Mesothelial cell of epicardium (in vitro differentiated cells): Measurements from ENCODE around the gene PPIF. TPM values are rescaled to one million over a fixed set of nuclear protein-coding genes. Genes with fewer than 3 reads are reported as not detected.
A peak's percentile ranks its signal among the peaks of the same experiment; 100 is the strongest.

Experiments used
- DNase-seq, 2 experiments: peaks; one replicate each; pipeline ENCODE4 v3.0.0; 2021; ENCODE audit warnings: low spot score in 2 of 2; ENCODE audit not compliant: unreplicated experiment in 2 of 2
- H3K27ac Mint-ChIP-seq: 2 replicates; pipeline ENCODE4 v1.8.0; 2021; ENCODE audit warnings: mixed read lengths
- H3K27me3 Mint-ChIP-seq: 2 replicates; pipeline ENCODE4 v1.8.0; 2021; ENCODE audit warnings: low read depth, mixed read lengths
- H3K36me3 Mint-ChIP-seq: 2 replicates; pipeline ENCODE4 v1.8.0; 2021; ENCODE audit warnings: mixed read lengths
- H3K4me1 Mint-ChIP-seq: 2 replicates; pipeline ENCODE4 v1.8.0; 2021; ENCODE audit warnings: mixed read lengths
- H3K4me3 Mint-ChIP-seq: 2 replicates; pipeline ENCODE4 v1.8.0; 2021; ENCODE audit warnings: mild to moderate bottlenecking, moderate library complexity, mixed read lengths
- H3K9me3 Mint-ChIP-seq: 2 replicates; pipeline ENCODE4 v1.8.0; 2021; ENCODE audit warnings: mixed read lengths
- CTCF ChIP-seq: fragments of 200-600 bp; sonication (generic); IDR thresholded peaks from one replicate; pipeline ENCODE4 v1.5.0; 2021; ENCODE audit warnings: antibody characterized with exemption; ENCODE audit not compliant: unreplicated experiment
- total RNA-seq: library from RNA; stranded (reverse); gene quantifications from 3 replicates; pipeline ENCODE4 v1.2.1, GENCODE V29; 2021

PPIF gene
- total RNA-seq, 1 donor from 2014 or later: 35.1 TPM

- H3K36me3 Mint-ChIP-seq: peaks cover 36% of the 10 kb centered on the region
- no peak overlapping the region for H3K27ac Mint-ChIP-seq
- peaks cover 13% of the 10 kb centered on the region for H3K4me1 Mint-ChIP-seq
- DNase-seq: peak in 1 of 2 experiments; percentile 36
- no peaks in the 10 kb centered on the region for H3K9me3 Mint-ChIP-seq
- no peak for TF ChIP-seq CTCF
- H3K4me3 Mint-ChIP-seq: no peak overlapping the region
- H3K27me3 Mint-ChIP-seq: no peaks in the 10 kb centered on the region
Measured at GRCh38 chr10:79350407-79351154, 3.3 kb downstream of the PPIF start.

- no peak for DNase-seq
- no peak overlapping the region for H3K4me3 Mint-ChIP-seq
Measured at GRCh38 chr10:79351332-79351731, 4.1 kb downstream of the PPIF start.

GRCh38 chr10:79352035-79352877 lies 5.0 kb downstream of the PPIF start:
- H3K9me3 Mint-ChIP-seq: no peaks in the 10 kb centered on the region
- peaks cover 10% of the 10 kb centered on the region for H3K4me1 Mint-ChIP-seq
- H3K27ac Mint-ChIP-seq: no peak overlapping the region
- no peaks in the 10 kb centered on the region for H3K27me3 Mint-ChIP-seq
- DNase-seq: peak in 1 of 2 experiments; percentile 35
- TF ChIP-seq CTCF: no peak
- H3K4me3 Mint-ChIP-seq: no peak overlapping the region
- H3K36me3 Mint-ChIP-seq: peaks cover 49% of the 10 kb centered on the region

More at GRCh38 chr10:79351332-79351731, 4.1 kb downstream of the PPIF start:
- no peaks in the 10 kb centered on the region for H3K27me3 Mint-ChIP-seq
- no peaks in the 10 kb centered on the region for H3K9me3 Mint-ChIP-seq
- H3K36me3 Mint-ChIP-seq: peaks cover 44% of the 10 kb centered on the region
- H3K27ac Mint-ChIP-seq: no peak overlapping the region
- no peak for TF ChIP-seq CTCF
- H3K4me1 Mint-ChIP-seq: peaks cover 13% of the 10 kb centered on the region

- no peak overlapping the region for H3K4me3 Mint-ChIP-seq
- H3K27ac Mint-ChIP-seq: no peak overlapping the region
- TF ChIP-seq CTCF: no peak
- no peaks in the 10 kb centered on the region for H3K9me3 Mint-ChIP-seq
- peaks cover 52% of the 10 kb centered on the region for H3K36me3 Mint-ChIP-seq
- no peaks in the 10 kb centered on the region for H3K27me3 Mint-ChIP-seq
- peak in 1 of 2 experiments; percentile 31 for DNase-seq
- H3K4me1 Mint-ChIP-seq: peaks cover 10% of the 10 kb centered on the region
Measured at GRCh38 chr10:79353000-79353406, 5.7 kb downstream of the PPIF start.

- H3K27me3 Mint-ChIP-seq: no peaks in the 10 kb centered on the region
- TF ChIP-seq CTCF: no peak
- H3K27ac Mint-ChIP-seq: no peak overlapping the region
- H3K36me3 Mint-ChIP-seq: peaks cover 52% of the 10 kb centered on the region
- no peaks in the 10 kb centered on the region for H3K9me3 Mint-ChIP-seq
- peak in 1 of 2 experiments; percentile 27 for DNase-seq
- no peak overlapping the region for H3K4me3 Mint-ChIP-seq
- H3K4me1 Mint-ChIP-seq: peaks cover 6% of the 10 kb centered on the region
Measured at GRCh38 chr10:79353726-79354125, 6.5 kb downstream of the PPIF start.
